GM21619 (cell line): Measurements from ENCODE around the gene REXO1.
"Not testable (repeated sequence)": the region's sequence is repeated elsewhere in the genome, so short reads cannot be mapped to it uniquely, and the experiment has no call there.

Experiments used
- ATAC-seq: cut with Tn5 transposase; IDR thresholded peaks from one replicate; pipeline ENCODE4 v1.9.1; 2021; ENCODE audit not compliant: unreplicated experiment

The REXO1 gene

DNA sequence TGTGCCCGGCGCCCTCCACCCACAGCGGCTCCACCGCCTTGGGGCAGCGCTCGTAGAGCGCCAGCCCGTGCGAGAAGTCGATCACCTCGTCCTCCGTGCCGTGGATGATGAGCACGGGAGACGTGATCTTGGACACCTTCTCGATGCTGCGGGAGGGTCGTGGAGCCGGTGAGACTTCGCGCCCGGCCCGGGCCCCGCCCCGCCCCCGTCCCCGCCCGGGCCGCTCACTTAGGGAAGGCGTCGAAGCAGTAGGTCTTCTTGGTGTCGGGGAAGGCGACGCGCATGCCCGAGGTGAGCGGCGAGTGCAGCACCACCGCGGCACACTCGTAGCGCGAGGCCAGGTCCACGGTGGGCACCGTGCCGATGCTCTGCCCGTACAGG lies 29.0 kb upstream of the REXO1 start:
- ATAC-seq = not testable (repeated sequence)

DNA sequence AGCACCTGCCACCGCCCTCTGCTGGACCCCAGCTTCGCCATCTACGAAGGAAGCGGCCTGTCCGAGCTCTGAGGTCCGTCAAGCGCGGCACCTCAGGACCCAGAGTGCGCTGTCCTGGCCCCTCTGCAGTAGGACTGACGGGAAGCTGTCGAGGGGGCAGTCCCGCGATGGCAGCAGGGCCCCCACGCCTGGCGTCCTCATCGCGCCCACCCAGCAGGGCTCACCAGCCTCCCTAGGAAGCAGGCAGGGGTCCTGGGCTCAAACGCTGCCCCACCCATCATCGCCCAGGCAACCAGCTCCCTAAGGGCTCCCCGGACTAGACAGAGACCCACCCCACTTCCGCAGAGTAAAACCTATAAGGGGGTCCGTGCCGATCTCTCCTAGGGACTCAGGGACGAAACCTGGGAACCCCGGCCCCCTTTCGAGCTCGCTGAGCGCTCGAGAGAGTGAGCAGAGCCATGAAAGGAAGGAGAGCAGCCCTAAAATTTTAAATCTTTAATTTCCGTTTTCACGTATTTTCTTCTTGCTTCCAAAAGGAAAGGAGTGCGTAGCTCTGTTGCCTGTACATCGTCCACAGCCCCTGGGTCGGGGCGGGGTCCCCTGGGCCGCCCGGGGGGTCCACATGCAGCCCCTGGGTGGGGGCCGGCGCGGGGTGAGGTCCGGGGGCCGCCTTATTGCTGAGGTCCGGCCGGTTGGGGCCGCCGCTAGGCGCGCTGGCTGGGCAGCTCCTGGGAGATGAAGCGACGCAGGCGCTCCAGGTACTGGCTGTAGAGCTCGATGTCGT lies 28.4 kb upstream of the REXO1 start:
- ATAC-seq = peak; percentile 8

DNA sequence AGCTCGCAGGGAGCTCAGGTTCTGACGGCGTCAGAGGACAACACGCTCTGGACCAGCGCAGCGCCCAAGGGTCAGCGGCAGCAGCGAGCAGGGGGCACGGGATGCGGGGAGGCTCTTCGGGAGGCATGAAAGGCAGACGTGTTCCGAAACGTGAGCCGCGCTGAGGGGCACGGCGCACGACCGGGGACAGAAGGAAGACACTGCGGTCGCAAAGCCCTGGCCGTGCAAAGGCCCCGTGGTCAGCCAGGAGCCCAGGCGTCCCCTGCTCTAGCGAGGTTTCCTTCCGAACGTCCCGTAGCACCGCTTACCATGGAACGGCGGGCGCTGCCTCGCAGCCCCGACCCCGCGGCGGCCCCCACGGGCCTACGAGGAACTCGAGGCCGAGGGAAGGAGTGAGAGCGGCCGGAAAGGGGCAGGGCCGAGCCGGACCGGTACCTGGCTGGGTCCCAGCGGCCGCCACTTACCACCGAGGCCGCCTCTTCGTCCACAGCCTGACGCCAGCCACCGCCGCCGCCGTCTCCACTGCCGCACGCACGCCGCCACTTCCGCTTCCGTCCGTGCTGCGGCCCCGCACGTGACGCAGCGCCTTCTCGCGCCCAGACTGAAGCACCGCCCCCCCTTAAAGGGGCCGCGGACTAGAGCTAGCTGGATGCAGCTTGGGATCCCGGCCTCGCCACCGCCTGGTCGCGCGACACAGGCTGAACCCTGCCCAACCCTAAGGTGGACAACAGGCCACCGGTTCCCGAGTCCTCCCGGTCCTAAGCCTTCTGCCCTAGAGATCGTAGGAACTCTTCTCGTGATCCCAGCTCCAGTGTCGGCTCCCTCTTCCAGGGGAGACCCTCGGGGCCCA lies 27.6 kb upstream of the REXO1 start:
- peak; percentile 82 for ATAC-seq

DNA sequence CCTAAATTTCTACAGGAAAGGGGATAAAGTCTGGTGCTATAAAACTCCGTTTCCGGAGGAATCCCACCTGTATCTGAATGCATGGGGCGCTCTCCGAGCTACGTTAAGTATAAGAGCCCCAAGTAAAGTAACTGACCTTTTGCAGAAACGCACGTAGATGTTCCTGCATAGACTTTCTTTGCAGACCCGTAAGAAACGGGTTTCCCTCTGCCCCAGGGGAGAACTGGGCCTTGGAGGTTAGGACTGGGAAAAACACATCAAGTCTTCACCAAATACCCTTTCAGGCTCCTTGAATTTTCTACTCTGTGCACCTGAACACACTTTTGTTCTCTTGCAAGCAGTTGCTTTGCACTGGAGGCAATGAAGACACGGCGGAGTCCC lies 27.0 kb upstream of the REXO1 start:
- ATAC-seq = not testable (repeated sequence)

DNA sequence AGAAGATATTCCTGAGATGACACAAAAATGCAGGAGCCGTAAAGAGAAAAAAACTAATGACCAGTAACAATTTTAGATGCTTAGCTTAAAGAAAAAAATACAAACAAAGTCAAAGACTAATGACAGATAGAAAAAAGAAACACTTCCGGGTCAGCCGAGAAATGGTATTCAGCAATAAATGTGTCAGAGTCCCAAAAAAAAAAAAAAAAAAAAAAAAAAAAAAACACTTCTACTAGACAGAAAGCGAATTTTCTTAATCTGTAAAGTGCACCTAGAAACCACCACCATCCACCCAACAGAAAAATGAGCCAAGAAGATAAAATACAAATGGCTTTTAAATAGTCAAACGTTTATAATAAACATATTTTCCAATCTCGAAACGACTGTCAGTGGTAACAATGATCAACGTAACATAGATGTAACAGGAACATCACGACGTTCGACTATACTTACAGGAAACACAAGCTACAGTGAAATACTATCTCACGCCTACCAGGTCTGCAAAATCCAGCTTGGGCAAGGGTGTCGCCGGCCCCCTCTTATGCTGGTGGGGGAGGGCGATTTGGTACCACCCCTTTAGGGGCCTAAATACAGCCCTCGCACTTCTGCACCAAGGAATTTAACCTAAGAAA lies 26.4 kb upstream of the REXO1 start:
- no peak for ATAC-seq

DNA sequence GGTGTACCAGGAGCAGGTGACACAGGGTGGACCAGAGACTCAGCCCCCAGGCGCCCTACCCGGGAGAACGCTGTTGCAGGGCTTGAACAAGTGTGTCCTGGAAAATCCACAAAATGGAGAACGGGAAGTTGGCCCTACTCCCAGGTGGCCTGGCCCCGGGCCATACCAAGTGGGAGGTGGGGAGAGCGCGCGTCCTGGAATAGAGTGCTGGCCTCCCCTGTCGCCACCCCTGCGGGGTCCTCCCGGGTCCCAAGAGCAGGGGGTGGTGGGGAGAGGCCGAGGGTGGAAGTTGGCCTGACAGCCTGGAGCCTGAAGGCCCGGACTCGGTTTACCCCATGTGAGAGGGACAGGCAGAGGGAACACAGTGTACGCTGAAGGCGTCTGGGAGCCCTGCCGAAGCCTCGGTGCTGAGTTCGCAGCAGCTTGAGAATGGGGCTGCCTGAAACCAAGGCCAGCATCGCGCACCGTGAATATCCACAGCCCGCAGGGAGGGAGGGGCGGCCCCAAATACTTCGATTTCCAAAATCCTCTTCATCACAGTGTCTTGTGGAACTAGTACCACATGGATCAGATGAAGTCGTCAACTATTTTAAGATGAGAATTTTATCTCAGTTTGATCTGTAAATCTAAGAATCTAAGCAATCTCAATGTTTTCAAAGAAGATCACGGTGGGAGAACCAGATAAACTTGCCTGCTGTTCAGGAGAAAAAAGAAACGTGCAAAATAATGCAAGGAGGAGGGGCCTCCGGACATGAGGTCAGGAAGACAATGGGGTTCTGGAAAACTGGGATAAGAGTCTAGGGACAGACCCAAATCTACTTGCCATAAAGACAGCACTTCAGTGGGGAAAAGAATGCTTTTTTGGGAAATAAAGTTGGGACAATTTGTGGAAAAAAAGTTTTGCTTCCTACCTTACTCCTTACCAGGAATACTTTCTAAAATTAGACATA lies 25.5 kb upstream of the REXO1 start:
- ATAC-seq = no peak

DNA sequence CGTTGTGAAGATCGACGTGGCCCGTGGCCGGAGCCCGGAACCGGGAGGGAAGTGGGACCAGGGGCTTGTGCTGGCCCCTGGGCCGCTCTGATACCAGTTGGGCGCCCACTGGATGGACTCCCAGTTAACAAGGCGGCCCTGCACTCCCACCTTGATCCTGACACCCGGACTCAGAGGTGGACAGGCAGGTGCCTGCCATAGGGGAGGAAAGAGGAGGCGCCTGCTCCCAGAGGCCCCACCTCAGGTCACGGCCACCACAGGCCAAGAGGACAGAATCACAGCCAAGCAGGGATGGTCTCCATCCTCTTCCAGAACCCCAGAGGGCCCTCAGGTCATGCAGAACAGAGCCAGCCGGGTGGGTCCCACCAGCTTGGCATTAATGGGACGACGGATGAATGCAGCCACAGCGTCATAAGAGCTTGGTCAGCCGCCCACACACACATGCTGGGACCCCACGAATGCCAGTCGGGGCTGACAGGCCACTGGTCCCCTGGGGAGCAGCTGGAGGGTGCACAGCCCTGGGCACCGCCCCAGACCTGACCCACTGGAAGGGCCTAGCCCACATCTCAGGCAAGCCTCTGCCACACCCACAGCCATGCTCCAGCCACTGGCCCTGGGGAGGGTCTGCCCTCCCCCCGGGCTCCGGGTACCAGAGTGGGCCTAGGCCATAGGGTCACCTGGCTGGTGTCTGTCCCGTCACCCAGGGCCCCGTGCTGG lies 24.7 kb upstream of the REXO1 start:
- ATAC-seq = no peak

DNA sequence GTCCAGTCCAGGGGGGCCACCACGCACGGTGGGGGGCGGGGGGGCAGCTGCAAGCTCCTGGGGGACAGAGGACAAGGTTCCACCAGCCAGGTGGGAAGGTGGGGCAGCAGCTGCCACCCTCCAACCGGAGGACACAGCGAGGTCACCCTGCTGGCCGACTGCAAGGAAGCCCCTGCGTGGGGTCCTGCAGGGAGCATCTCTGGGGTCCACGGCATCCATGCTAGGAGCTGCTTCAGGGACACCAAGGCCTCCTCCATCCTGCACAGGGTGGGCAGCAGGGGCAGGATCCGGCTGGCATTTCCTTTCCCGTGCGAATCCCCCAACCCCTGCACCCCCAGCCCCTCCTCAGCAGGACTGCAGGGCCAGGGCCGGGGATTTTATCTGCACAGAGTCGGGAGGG lies 23.3 kb upstream of the REXO1 start:
- ATAC-seq = no peak

DNA sequence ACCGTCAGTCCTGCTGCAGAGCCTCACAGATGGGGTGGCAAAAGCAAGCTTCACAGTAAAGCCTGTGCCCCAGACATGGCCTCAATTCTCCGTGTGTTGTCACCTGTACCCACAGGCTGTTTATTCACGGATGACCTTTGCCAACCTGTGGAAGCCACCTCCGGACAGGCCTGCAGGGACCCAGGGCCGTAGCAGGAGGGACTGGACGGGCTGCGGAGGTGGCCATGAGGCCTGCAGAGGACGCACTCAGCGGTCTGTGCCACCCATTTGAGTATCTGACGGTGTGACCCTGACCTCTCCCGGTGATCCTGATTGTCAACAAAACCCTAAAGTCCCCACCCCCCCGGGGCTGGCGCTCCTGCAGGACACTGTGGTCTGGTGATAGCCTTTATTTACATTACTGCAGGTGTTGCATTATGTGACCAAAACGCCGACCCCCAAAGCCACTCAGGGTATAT lies 22.9 kb upstream of the REXO1 start:
- ATAC-seq = no peak

DNA sequence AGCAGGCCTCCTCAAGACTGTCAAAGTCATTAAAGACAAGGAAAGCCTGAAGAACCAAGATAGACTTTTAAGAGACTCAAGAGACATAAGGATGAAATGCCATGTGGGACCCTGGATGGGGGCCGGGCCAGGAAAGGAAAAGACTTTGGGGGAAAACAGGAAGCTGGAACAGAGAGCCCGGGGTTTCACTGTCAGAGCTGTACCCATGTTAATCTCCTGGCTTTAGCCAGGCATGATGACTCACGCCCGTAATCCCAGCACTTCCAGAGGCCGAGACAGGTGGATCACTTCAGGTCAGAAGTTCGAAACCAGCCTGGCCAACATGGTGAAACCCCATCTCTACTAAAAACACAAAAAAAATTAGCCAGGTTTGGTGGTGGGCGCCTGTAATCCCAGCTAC lies 20.7 kb upstream of the REXO1 start:
- ATAC-seq = no peak

DNA sequence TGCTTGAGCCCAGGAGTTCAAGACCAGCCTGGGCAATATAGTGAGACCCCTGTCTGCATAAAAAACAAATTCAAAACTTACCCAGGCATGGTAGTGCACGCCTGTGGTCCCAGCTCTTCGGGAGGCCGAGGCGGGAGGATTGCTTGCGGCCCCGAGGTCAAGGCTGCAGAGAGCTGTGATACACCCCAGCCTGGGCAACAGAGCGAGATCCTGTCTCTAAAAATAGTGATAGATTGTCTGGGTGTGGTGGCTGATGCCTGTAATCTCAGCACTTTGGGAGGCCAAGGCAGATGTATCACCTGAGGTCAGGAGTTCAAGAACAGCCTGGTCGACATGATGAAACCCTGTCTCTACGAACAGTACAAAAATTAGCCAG lies 19.1 kb upstream of the REXO1 start:
- no peak for ATAC-seq

DNA sequence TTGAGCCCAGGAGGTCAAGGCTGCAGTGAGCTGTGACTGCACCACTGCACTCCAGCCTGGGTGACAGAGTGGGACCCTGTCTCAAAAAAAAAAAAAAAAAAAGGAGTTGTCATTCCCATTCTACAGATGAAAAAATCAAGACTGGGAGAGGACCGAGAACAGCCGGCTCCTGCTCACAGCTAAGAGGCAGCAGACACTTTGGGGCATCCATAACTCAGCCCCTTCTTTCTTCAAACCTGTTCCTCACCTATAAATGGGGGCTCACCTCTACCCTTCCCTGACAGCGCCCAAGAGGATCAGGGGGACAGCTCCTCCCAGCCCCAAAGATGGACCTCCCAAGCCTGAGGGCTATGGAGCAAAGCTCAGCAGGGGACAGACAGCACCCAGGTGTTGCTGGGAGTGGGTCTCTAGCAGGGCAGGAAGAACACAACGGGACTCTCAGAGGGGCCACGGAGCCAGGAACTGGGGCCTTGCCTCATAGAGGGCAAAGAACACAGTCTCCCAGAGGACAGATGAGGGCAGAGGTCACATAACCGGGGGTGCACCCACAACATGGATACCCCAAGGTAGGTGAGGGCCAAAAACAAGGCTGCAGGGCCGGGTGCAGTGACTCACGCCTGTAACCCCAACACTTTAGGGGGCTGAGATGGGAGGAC lies 18.5 kb upstream of the REXO1 start:
- no peak for ATAC-seq

DNA sequence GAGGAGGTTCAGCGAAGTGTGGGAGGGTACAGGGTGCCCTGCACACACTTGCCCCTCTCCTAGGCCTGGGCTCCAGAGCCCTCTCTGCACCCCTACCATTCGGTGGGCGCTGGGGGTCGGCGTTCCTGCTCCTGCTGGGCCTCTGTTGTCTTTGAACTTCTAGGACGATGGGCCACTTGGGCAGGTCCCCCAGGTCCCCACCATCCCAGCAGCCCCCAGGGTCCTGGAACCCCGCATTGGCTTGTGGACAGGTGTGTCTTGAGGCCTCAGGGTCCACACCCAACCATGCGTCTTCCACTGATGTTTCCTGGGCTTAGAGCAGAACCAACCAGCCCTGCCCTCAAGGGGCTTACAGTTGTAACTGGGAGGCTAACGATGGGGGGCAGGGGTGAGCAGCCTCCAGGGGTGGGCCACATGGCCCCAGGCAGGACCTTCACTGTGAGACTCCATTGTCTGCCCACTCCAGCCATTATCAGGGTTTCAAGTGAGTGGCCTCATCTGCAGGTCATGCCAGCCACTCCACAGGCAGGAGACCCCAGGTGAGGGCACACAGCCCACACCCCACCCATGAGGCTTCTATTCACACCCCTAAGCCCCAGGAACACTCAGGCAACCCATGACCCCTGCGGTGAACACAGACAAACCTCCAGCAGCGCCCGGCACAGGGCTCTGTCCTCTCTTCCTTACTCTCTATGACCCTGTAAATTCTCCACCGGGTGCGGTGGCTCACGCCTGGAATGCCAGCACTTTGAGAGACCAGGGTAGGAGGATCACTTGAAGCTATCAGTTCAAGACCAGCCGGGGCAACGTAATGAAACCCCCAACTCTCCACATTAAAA lies 17.1 kb upstream of the REXO1 start:
- no peak for ATAC-seq

DNA sequence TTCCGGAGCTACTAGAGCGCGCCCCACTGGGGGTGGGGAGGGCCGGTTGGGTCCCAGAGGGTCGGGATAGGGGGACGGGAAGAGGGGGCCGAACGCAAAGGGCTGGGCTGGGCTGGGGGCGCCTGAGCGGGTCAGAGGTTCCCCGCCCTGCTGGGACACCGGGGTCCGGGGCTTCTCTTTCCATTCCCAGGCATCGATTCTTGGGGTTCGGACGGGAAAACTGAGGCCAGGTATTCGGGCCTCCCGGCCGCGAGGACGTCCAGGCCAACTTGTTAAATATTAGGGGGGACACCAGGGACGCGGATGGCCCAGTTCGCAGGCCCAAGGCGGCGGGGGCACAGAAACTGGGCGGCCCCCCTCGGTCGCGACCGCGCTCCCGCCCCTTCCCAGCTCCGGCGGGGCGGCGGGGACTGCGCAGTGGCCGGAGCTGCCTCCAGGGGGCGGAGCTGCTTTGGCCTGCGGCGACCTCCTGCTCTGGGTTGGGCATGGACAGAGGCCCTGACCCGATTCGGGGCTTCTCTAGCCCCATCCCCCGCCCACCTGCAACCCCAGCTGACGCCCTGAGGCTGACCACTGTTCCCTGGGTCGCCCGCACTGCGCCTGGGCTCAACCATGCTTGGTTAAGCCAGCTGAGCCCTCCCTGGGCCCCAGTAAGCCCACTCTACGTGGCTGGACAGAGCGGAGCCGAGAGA lies 16.3 kb upstream of the REXO1 start:
- no peak for ATAC-seq

DNA sequence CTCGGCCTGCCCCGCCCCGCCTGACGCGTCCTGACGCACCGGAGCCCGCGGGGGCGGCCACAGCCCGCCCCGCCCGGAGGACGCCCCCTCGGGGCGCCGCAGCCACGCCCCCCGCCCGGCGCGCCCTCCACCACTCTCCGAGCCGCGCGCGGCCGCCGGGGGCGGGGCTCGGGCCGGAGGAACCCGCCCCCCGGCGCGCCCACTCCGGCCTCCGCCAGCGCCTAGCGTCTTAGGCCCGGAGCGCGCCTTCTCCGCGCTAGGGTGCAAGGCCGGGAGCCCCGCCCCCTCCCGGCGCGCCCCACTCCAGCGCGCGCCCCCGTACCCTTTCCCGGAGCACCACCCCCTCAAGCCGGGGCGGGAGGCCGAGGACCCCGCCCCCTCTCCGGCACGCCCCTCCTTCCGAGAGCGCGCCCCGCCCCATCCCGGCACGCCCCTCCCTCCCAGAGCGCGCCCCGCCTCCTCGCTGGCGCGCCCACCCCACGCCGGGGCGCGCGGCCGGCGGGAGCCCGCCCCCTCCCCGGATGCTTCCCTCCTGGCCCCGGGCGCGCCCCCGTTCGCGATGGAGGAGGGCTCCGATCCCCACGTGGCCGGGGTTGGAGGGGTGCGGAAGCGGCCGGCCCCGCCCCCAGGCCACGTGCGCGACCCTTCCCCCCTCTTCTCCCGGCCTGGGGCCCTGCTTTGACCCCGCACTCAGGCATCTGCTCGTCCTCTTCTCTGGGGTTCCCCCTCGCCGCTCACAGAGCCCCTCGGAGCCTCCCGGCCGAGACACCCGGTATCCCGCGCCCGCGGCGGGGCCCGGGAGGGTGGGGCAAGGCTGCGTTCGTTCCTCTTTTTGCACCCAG lies 15.6 kb upstream of the REXO1 start:
- peak; percentile 45 for ATAC-seq

DNA sequence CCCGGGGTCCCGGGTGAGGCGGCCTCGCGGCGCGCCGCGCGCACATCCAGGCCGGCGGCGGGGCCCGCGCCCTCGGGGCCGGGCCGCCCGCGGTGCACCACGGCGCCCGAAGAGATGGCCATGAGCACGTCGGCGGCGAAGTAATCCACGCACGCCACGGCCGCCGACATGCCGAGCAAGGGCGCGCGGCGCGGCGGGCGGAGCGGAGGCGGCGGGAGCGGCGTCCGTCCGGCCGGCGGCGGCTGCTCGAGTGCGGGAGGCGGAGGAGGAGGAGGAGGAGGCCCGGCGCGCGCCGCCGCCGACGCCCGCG lies 15.0 kb upstream of the REXO1 start, which contains the start of gene KLF16:
TSS of gene KLF16 (minus strand) at position 252 of the 310 bp plus-strand sequence. CDS start at position 170, 82 bp downstream.
- ATAC-seq = no peak
